HG03139 (cell line): ENCODE measurements around the gene TBX2.
"Not testable (repeated sequence)": the region's sequence is repeated elsewhere in the genome, so short reads cannot be mapped to it uniquely, and the experiment has no call there.

Source experiments
- ATAC-seq: cut with Tn5 transposase; IDR thresholded peaks from one replicate; pipeline ENCODE4 v1.9.1; 2021; ENCODE audit not compliant: unreplicated experiment

Gene TBX2

GRCh38 chr17:61399131-61400065 lies at the start of gene TBX2:
TSS of gene TBX2 (plus strand) at chr17:61399843. CDS start at chr17:61400177, 334 bp downstream.
- ATAC-seq, result no peak

- ATAC-seq, result no peak
Observed at GRCh38 chr17:61351745-61352407, 47.8 kb upstream of the TBX2 start.

- ATAC-seq, result no peak
Observed at GRCh38 chr17:61352408-61352770, 47.3 kb upstream of the TBX2 start.

GRCh38 chr17:61352781-61353491 lies 46.7 kb upstream of the TBX2 start:
- ATAC-seq, result no peak

GRCh38 chr17:61353615-61354014 lies 46.0 kb upstream of the TBX2 start:
- ATAC-seq, result no peak

- ATAC-seq, result no peak
Observed at GRCh38 chr17:61354895-61355874, 44.5 kb upstream of the TBX2 start.

- not testable (repeated sequence) for ATAC-seq
Observed at GRCh38 chr17:61357061-61357460, 42.6 kb upstream of the TBX2 start.

GRCh38 chr17:61359513-61359912 lies 40.1 kb upstream of the TBX2 start:
- ATAC-seq, result not testable (repeated sequence)

GRCh38 chr17:61360318-61360943 lies 39.2 kb upstream of the TBX2 start:
- no peak for ATAC-seq

GRCh38 chr17:61361084-61361483 lies 38.6 kb upstream of the TBX2 start:
- ATAC-seq, result no peak

GRCh38 chr17:61362396-61362795 lies 37.2 kb upstream of the TBX2 start:
- ATAC-seq, result no peak

- ATAC-seq, result no peak
Observed at GRCh38 chr17:61362852-61363600, 36.6 kb upstream of the TBX2 start.

- ATAC-seq, result no peak
Observed at GRCh38 chr17:61363601-61364462, 35.8 kb upstream of the TBX2 start.

GRCh38 chr17:61364463-61364846 lies 35.2 kb upstream of the TBX2 start:
- no peak for ATAC-seq

- ATAC-seq, result no peak
Observed at GRCh38 chr17:61366076-61366714, 33.4 kb upstream of the TBX2 start.

- ATAC-seq, result no peak
Observed at GRCh38 chr17:61366715-61367413, 32.8 kb upstream of the TBX2 start.
